Effector memory CD8-positive, alpha-beta T cell (primary cell): ENCODE results near the gene GSAP.
"Not testable (repeated sequence)": the region's sequence is repeated elsewhere in the genome, so short reads cannot be mapped to it uniquely, and the experiment has no call there.

Experiments
- ATAC-seq: fragments of 150-1000 bp; cut with Tn5 transposase; replicated peaks from 2 replicates; pipeline ENCODE4 v1.10.0; 2021; ENCODE audit warnings: mild to moderate bottlenecking, moderate library complexity
- DNase-seq, 3 experiments: peaks; one replicate each; pipeline ENCODE4 v3.0.0; 2021
- H3K27ac Mint-ChIP-seq, 2 donors: one replicate each; pipeline ENCODE4 v1.8.0; 2022; ENCODE audit warnings: mild to moderate bottlenecking in 2 of 2, mixed read lengths in 2 of 2, moderate library complexity in 2 of 2
- H3K27me3 Mint-ChIP-seq, 2 donors: one replicate each; pipeline ENCODE4 v1.8.0; 2022; ENCODE audit warnings: mixed read lengths in 2 of 2
- H3K36me3 Mint-ChIP-seq: one replicate; pipeline ENCODE4 v1.8.0; 2022; ENCODE audit warnings: mild to moderate bottlenecking, moderate library complexity, mixed read lengths; ENCODE audit not compliant: insufficient read depth
- H3K4me1 Mint-ChIP-seq, 2 donors: one replicate each; pipeline ENCODE4 v1.8.0; 2022; ENCODE audit warnings: low read depth in 2 of 2, mixed read lengths in 2 of 2
- H3K4me3 Mint-ChIP-seq, 2 donors: one replicate each; pipeline ENCODE4 v1.8.0; 2022; ENCODE audit warnings: mild to moderate bottlenecking in 2 of 2, mixed read lengths in 2 of 2, moderate library complexity in 2 of 2
- H3K9me3 Mint-ChIP-seq, 2 donors: one replicate each; pipeline ENCODE4 v1.8.0; 2022; ENCODE audit warnings: mixed read lengths in 2 of 2

The GSAP gene

DNA sequence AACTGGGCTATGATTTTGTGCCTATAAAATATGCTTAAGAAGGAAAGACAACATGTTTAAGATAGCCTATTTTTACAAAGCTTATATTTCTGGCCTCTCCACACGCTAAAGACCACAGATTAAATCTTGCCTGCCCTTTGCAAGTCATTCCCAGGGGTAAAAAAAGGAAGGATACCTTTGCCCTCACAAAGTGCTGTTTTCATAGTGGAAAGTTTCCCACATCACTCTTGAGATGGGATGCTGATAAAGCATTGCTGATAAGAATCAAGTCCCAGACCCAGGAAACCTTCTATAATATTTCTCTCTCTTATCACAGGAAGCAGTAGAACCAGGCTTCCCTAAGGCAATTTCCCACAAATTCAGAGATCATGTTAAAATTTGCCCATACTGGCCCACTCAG, 56.5 kb downstream of the GSAP start:
- H3K4me1 Mint-ChIP-seq = peaks cover 14 to 33% of the 10 kb centered on the region in 2 donors
- H3K36me3 Mint-ChIP-seq = peaks cover 9% of the 10 kb centered on the region
- H3K4me3 Mint-ChIP-seq = no peak overlapping the region
- no peak overlapping the region for H3K27ac Mint-ChIP-seq
- H3K9me3 Mint-ChIP-seq = no peaks in the 10 kb centered on the region
- DNase-seq = no peak
- H3K27me3 Mint-ChIP-seq = no peaks in the 10 kb centered on the region
- no peak for ATAC-seq

DNA sequence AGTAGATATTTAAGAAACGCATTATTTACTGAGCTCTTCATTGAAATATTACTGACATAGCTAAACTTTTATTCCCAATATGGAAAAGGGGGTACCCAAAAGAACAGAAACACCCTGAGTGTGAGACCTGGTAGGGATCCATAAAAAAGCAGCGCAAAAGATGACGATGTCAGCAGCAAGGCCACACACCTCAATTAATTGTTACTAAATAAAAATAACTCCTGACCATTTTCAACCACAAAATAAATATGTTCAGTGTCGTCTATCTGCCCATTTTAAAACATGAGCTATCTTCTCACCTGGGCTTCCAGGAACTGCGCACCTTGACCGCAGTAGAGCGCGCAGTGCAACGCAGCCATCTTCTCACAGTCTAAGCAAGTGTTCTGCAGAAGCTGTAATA, 61.2 kb downstream of the GSAP start:
- ATAC-seq (no peak), DNase-seq (no peak)
- peaks cover 16% of the 10 kb centered on the region for H3K36me3 Mint-ChIP-seq
- H3K4me1 Mint-ChIP-seq = peaks cover 40 to 63% of the 10 kb centered on the region in 2 donors
- H3K27me3 Mint-ChIP-seq = no peaks in the 10 kb centered on the region
- peak overlapping the region; percentile 41 to 77 for H3K4me3 Mint-ChIP-seq
- H3K9me3 Mint-ChIP-seq = no peaks in the 10 kb centered on the region
- peak overlapping the region; percentile 74 to 93 for H3K27ac Mint-ChIP-seq

DNA sequence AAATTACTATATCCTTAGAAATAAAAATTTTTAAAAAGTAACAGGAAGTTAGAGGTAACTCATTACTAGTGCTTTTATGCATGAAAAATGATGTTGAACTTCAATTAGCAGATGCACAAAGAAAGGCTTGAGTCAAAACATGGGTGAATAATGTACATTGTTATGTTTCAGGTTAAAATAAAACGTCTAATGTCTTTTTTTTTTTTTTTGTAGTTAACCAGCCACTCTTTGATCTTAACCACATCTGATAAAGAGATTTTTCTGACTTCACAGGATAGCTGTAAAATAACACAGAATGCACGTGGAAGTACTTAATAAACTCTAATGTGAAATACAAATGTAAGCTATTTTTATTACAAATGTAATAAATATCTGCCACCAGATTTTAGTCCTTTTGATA, 61.7 kb downstream of the GSAP start:
- peak overlapping the region; percentile 41 to 77 for H3K4me3 Mint-ChIP-seq
- H3K9me3 Mint-ChIP-seq = no peaks in the 10 kb centered on the region
- ATAC-seq (peak; percentile 19), DNase-seq (no peak)
- peaks cover 16% of the 10 kb centered on the region for H3K36me3 Mint-ChIP-seq
- H3K4me1 Mint-ChIP-seq = peaks cover 44 to 59% of the 10 kb centered on the region in 2 donors
- H3K27me3 Mint-ChIP-seq = no peaks in the 10 kb centered on the region
- peak overlapping the region; percentile 74 to 93 for H3K27ac Mint-ChIP-seq

DNA sequence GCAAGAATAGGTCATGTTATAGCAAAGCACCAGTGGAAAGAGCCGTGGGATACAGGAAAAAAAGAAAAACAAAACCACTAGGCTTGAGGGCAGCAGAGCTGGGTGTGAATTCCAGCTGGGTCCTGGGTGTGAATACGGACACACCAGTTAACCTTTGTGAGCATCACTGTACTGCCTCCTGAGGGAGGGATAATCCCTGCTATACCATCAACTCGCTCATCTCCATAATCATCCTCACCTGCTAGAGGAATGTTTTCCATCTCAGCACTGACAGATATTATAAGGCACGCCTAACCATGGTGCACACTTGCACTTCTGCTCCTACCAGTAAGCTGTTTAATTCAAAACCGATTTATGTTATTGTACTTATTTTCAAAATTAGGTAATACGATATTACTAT, 62.2 kb downstream of the GSAP start:
- Mint-ChIP-seq H3K27me3 (no peaks in the 10 kb centered on the region), H3K27ac (peak overlapping the region; percentile 75 to 93), H3K9me3 (no peaks in the 10 kb centered on the region), H3K36me3 (peaks cover 12% of the 10 kb centered on the region), H3K4me1 (peaks cover 45 to 62% of the 10 kb centered on the region in 2 donors), H3K4me3 (peak overlapping the region; percentile 27 to 77)
- ATAC-seq = no peak
- no peak for DNase-seq

DNA sequence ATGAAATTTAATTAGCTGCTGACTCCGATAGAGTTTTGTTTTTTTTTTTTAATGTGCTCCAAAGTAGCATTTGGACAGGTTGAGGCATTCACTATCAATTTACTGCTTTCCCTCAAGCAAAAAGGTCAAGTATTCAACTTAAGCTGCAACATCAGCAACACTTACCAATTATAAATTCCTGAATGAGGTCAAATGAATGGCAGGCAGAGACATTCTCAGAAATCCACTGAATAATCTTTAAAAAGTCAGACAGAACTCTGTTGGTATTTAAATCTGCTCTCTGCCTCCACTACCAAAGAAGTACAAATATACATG, 62.8 kb downstream of the GSAP start:
- DNase-seq (no peak), ATAC-seq (no peak)
- no peaks in the 10 kb centered on the region for H3K9me3 Mint-ChIP-seq
- no peaks in the 10 kb centered on the region for H3K27me3 Mint-ChIP-seq
- peaks cover 50 to 68% of the 10 kb centered on the region in 2 donors for H3K4me1 Mint-ChIP-seq
- H3K27ac Mint-ChIP-seq = peak overlapping the region; percentile 75 to 93
- H3K36me3 Mint-ChIP-seq = peaks cover 10% of the 10 kb centered on the region
- H3K4me3 Mint-ChIP-seq = peak overlapping the region; percentile 27 to 77

DNA sequence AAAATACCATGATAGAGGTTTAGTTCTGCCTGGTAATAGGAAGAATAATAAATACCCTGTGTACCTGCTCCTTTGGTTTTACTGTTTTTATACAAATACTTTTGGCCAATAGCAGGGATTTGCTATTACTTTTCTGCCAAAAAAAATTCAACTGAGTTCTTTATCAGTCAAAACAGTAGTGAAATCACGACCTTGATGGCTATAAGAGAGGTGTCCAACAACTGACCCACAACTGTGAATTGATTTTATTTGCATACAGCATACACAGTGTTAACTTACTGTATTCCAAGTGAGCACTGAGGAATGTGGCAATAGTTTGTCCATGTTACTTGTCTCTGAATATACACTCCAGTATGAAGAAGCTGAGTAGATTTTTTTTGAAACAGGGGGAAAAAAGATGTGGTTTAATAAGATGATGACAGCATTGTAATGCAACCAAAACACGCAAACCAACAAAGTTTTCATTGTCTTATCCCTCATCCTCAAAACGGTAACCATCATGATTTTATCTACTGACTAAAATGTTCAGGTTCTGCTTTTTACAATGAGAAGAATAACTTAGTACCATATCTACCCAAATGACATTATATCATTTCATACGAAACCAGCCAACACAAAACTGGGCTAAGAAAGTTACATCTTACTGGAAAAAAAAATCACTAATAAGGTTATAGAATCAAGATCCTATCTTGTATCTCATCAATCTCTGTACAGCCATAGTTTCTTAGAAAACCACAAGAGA, 63.3 kb downstream of the GSAP start:
- DNase-seq (no peak), ATAC-seq (no peak)
- Mint-ChIP-seq H3K4me1 (peaks cover 53 to 71% of the 10 kb centered on the region in 2 donors), H3K27ac (peak overlapping the region; percentile 75 to 93), H3K9me3 (no peaks in the 10 kb centered on the region), H3K4me3 (peak overlapping the region; percentile 27 to 77), H3K27me3 (no peaks in the 10 kb centered on the region), H3K36me3 (peaks cover 10% of the 10 kb centered on the region)

DNA sequence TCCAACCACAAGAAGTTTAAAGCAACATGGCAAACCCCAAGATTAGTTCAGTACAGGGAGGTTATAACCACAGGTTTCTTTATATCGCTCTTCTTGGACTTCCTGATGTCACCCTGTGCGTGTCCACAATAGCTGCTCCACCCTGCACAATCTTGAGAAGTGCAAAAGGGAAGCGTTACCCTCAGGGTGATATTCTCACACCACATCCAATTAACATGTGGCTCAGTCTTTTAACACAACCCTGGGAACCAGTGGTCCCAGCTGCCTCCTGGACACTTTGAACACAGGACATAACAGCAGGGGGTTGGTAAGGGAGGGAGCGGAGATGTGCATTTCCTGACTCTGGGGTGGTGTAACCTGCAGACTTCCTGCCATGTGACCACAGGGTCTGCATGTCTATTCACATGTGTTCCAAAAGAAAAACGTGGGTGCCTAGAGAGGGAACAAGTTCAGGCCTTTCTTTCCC, 64.6 kb downstream of the GSAP start:
- Mint-ChIP-seq H3K4me3 (peak overlapping the region; percentile 70 to 72), H3K9me3 (no peaks in the 10 kb centered on the region), H3K27ac (peak overlapping the region; percentile 75 to 93), H3K4me1 (peaks cover 51 to 68% of the 10 kb centered on the region in 2 donors), H3K36me3 (peaks cover 10% of the 10 kb centered on the region), H3K27me3 (no peaks in the 10 kb centered on the region)
- ATAC-seq (peak; percentile 84), DNase-seq (peak; percentile 54 to 67 (median 56))

DNA sequence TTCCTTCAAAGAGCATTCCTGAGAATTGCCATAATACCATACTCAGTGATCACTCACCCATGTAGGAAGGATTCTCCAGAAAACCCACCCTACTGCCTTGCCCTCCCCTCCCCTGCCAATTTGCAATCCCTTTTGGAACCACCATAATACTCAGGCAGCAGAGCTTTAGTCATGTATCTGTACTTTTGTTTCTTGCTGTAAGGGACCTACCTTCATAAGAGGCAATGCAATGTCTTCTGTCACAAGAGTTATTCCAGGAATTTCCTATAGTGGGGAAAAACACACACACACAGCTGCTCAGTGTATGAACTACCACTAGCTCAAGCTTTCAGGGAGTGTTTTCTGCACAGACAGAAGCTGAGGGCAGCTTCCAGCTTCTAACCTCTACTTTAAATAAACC, 67.0 kb downstream of the GSAP start:
- H3K4me1 Mint-ChIP-seq = peaks cover 40 to 49% of the 10 kb centered on the region in 2 donors
- no peaks in the 10 kb centered on the region for H3K9me3 Mint-ChIP-seq
- H3K36me3 Mint-ChIP-seq = peaks cover 4% of the 10 kb centered on the region
- H3K27ac Mint-ChIP-seq = peak overlapping the region; percentile 44 to 68
- ATAC-seq (no peak), DNase-seq (no peak)
- peak overlapping the region in 1 of 2 donors; percentile 13 for H3K4me3 Mint-ChIP-seq
- H3K27me3 Mint-ChIP-seq = no peaks in the 10 kb centered on the region

DNA sequence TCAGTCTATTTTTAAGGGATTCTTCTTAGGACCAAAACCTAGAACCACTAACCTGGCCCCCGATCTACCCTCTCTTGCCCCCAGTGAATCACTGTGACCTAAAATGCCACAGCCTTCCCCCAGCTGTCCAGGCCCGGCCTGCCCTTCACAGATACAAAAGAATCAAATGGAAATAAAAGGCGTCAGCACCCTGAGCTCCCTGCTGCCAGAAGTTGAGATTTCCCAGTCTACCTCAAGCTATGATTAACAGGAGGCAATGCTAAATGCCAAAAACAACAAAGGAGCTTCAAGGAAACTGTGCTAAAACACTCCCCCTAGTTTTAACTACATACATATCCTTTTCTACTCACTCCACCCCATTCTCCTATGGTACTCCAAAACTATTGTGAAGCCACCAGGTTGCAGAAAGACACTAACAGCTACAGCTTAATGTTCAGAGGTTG, 67.8 kb downstream of the GSAP start:
- Mint-ChIP-seq H3K27me3 (no peaks in the 10 kb centered on the region), H3K36me3 (peaks cover 4% of the 10 kb centered on the region), H3K4me1 (peaks cover 33 to 42% of the 10 kb centered on the region in 2 donors), H3K27ac (peak overlapping the region; percentile 44 to 68), H3K9me3 (no peaks in the 10 kb centered on the region), H3K4me3 (peak overlapping the region; percentile 11 to 46)
- DNase-seq (no peak), ATAC-seq (no peak)

DNA sequence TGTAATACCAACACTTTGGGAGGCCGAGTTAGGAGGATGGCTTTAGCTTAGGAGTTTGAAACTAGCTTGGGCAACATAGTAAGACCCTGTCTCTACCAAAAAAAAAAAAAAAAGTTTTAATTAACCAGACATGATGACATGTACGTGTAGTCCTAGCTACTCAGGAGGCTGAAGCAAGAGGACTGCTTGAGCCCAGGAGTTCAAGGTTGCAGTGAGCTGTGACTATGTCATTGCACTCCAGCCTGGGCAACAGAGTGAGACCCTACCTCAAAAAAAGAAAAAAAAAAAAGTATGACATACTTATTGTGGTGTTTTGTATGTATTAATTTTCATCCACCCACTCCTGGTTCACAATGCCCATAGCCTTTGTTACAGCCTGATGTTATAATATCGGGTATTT, 69.7 kb downstream of the GSAP start:
- DNase-seq = no peak
- H3K27ac Mint-ChIP-seq = no peak overlapping the region
- H3K4me3 Mint-ChIP-seq = no peak overlapping the region
- no peaks in the 10 kb centered on the region for H3K9me3 Mint-ChIP-seq
- H3K27me3 Mint-ChIP-seq = no peaks in the 10 kb centered on the region
- peaks cover 1% of the 10 kb centered on the region for H3K36me3 Mint-ChIP-seq
- ATAC-seq = no peak
- peaks cover 18 to 22% of the 10 kb centered on the region in 2 donors for H3K4me1 Mint-ChIP-seq

DNA sequence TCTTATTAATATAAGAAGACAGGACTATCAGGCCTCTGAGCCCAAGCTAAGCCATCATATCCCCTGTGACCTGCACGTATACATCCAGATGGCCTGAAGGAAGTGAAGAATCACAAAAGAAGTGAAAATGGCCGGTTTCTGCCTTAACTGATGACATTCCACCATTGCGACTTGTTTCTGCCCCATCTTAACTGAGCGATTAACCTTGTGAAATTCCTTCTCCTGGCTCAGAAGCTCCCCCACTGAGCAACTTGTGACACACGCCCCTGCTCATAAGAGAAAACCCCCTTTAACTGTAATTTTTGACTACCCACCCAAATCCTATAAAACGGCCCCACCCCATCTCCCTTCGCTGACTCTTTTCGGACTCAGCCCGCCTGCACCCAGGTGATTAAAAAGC, 70.7 kb downstream of the GSAP start:
- peaks cover 16 to 17% of the 10 kb centered on the region in 2 donors for H3K4me1 Mint-ChIP-seq
- not testable (repeated sequence) for H3K27ac Mint-ChIP-seq, H3K9me3 Mint-ChIP-seq, H3K27me3 Mint-ChIP-seq, DNase-seq, H3K4me3 Mint-ChIP-seq, ATAC-seq, H3K36me3 Mint-ChIP-seq

DNA sequence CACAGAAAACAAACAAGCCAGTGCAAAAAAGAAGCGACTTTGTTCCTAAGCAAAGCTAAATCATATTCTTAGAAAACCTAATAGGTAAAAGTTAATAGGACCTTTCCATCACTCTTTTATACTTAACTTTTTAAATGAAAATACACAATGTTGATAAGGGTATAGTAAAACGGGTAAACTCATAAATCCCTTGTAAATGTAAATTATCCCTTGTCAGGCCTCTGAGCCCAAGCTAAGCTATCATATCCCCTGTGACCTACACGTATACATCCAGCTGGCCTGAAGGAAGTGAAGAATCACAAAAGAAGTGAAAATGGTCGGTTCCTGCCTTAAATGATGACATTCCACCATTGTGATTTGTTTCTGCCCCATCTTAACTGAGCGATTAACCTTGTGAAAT, 76.4 kb downstream of the GSAP start:
- H3K4me1 Mint-ChIP-seq = peaks cover 26% of the 10 kb centered on the region in 2 donors
- no peak for ATAC-seq

DNA sequence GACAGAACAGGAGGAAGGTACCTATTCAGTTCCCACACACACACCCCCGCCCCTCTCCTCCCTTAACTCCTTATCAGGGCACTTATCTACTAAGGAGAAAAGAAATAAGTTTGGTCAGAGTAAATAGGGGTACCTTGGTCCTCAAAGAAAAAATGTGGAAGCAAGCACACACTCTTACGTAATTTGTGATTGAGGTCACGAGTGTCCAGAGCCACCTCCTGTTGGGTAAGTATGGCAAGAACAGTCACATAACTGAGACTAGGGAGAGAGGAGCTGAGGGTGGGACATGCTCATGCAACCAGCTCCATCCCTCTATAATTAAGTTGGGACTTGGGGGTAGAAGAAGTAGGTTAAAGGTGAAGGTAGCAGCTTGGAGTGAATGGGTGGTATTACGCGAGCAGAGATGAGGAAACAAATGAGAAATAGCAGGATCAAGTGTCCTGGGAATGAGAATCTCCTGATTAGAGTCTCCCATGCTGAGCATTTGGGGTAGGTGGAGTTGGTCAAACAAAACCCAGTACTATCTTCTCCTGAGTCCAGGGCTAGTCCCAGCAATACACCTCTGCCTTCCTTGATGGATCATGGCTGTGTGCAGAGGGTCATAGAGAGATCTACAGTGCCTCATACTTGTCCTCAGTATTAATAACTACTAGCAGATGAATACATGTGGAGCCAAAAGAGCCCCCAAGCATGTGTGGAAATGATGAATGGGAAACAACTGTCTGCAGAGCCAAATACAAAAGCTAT, 77.1 kb downstream of the GSAP start:
- H3K27me3 Mint-ChIP-seq = no peaks in the 10 kb centered on the region
- H3K36me3 Mint-ChIP-seq = peaks cover 3% of the 10 kb centered on the region
- peaks cover 26% of the 10 kb centered on the region in 2 donors for H3K4me1 Mint-ChIP-seq
- peak overlapping the region; percentile 55 to 65 for H3K27ac Mint-ChIP-seq
- no peak for ATAC-seq
- H3K9me3 Mint-ChIP-seq = no peaks in the 10 kb centered on the region
- H3K4me3 Mint-ChIP-seq = no peak overlapping the region
- no peak for DNase-seq

More for the DNA sequence above, 76.4 kb downstream of the GSAP start:
- peak overlapping the region in 1 of 2 donors; percentile 26 for H3K27ac Mint-ChIP-seq
- no peaks in the 10 kb centered on the region for H3K27me3 Mint-ChIP-seq
- no peak for DNase-seq
- peaks cover 3% of the 10 kb centered on the region for H3K36me3 Mint-ChIP-seq
- H3K9me3 Mint-ChIP-seq = no peaks in the 10 kb centered on the region
- H3K4me3 Mint-ChIP-seq = no peak overlapping the region

DNA sequence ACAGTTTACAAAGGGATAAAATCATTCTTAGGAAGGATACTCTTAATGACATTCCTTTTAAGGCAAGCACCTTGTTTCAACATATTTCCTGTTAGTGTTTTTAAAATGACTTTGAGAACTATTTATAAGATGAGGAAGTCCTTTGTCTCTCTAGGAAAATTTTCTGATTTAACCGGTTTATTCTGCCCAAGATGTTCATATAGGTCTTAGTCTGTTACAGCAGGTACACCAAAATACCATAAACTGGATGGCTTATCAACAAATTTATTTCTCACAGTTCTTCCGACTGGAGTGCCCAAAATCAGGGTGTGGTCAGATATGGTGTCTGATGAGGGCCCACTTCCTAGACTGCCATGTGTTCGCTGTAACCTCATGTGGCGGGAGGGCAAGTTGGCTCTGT, 77.9 kb downstream of the GSAP start:
- Mint-ChIP-seq H3K4me3 (peak overlapping the region in 1 of 2 donors; percentile 23), H3K36me3 (peaks cover 3% of the 10 kb centered on the region), H3K27ac (peak overlapping the region; percentile 55 to 65), H3K27me3 (no peaks in the 10 kb centered on the region), H3K9me3 (no peaks in the 10 kb centered on the region), H3K4me1 (peaks cover 26% of the 10 kb centered on the region in 2 donors)
- DNase-seq (no peak), ATAC-seq (no peak)
